Tibial nerve (tissue), 4 donors: ENCODE data around the gene CACNA1I. TPM values are rescaled to one million over a fixed set of nuclear protein-coding genes. Genes with fewer than 3 reads are reported as not detected.

Experiments
- DNase-seq, 2 donors: peaks; one replicate each; pipeline ENCODE4 v3.0.0-alpha.2; 2019; ENCODE audit warnings: low spot score in 2 of 2
- H3K27ac ChIP-seq, 4 donors: fragments of 200-600 bp; sonication (generic) in 3 of 4; one replicate each; pipeline ENCODE4 v1.5.1; 2017 to 2019; ENCODE audit warnings: mild to moderate bottlenecking in 1 of 4
- H3K27me3 ChIP-seq, 2 donors: fragments of 200-600 bp; sonication (generic) in 1 of 2; one replicate each; pipeline versions ENCODE4 v1.5.1 to v1.6.0; 2017 to 2019
- H3K36me3 ChIP-seq, 3 donors: fragments of 200-600 bp; sonication (generic); one replicate each; pipeline ENCODE4 v1.5.1; 2018 to 2019
- H3K4me1 ChIP-seq, 4 donors: fragments of 200-600 bp; sonication (generic) in 3 of 4; one replicate each; pipeline ENCODE4 v1.5.1; 2017 to 2019
- H3K4me3 ChIP-seq, 4 donors: fragments of 200-600 bp; sonication (generic) in 3 of 4; one replicate each; pipeline ENCODE4 v1.5.1; 2017 to 2019; ENCODE audit warnings: mild to moderate bottlenecking in 1 of 4, moderate library complexity in 1 of 4
- H3K9me3 ChIP-seq, 4 donors: fragments of 200-600 bp; sonication (generic) in 3 of 4; one replicate each; pipeline ENCODE4 v1.5.1; 2017 to 2019
- EP300 ChIP-seq, 2 donors: sonication (generic); formaldehyde crosslinking; IDR thresholded peaks; one replicate each; pipeline ENCODE4 v1.6.1; 2017; ENCODE audit warnings: antibody characterized with exemption in 2 of 2, mild to moderate bottlenecking in 1 of 2
- POLR2A ChIP-seq, 2 donors: fragments of 450-650 bp; IDR thresholded peaks; one replicate each; pipeline ENCODE4 v1.6.1; 2017; ENCODE audit warnings: antibody characterized with exemption in 2 of 2, mild to moderate bottlenecking in 2 of 2, moderate library complexity in 2 of 2
- WGBS, 2 donors: methylation state at CpG; one replicate each; pipeline ENCODE4 v1.1.5; 2018; 5-methylcytosine and 5-hydroxymethylcytosine counted together
- total RNA-seq, 4 donors: library from RNA; depleted of rRNA; stranded (reverse); fragments of >200 nt; gene quantifications; one replicate each; pipeline ENCODE4 v1.1.0, GENCODE V29; 2016
- TF ChIP-seq, protein P1 (sequence below), 5 experiments: fragments of 200-600 bp in 3 of 5; fragments of 450-650 bp in 2 of 5; sonication (generic) in 3 of 5; IDR thresholded peaks; one replicate each; pipeline ENCODE4 v1.5.1; 2016 to 2019; ENCODE audit warnings: antibody characterized with exemption in 5 of 5, mild to moderate bottlenecking in 3 of 5, moderate library complexity in 2 of 5

The CACNA1I gene
- total RNA-seq, 4 donors from 2014 or later, result 0.42 to 0.78 (median 0.52) TPM

- Histone ChIP-seq H3K36me3 (no peaks in the 10 kb centered on the region), H3K27me3 (no peaks in the 10 kb centered on the region), H3K27ac (no peak overlapping the region), H3K9me3 (no peaks in the 10 kb centered on the region), H3K4me3 (no peak overlapping the region), H3K4me1 (peaks cover 0 to 6% (median 0%) of the 10 kb centered on the region in 4 donors)
- TF ChIP-seq POLR2A (IDR thresholded peaks at IDR 0.05) (no peak), EP300 (IDR thresholded peaks at IDR 0.05) (no peak)
- TF ChIP-seq, protein P1, sequence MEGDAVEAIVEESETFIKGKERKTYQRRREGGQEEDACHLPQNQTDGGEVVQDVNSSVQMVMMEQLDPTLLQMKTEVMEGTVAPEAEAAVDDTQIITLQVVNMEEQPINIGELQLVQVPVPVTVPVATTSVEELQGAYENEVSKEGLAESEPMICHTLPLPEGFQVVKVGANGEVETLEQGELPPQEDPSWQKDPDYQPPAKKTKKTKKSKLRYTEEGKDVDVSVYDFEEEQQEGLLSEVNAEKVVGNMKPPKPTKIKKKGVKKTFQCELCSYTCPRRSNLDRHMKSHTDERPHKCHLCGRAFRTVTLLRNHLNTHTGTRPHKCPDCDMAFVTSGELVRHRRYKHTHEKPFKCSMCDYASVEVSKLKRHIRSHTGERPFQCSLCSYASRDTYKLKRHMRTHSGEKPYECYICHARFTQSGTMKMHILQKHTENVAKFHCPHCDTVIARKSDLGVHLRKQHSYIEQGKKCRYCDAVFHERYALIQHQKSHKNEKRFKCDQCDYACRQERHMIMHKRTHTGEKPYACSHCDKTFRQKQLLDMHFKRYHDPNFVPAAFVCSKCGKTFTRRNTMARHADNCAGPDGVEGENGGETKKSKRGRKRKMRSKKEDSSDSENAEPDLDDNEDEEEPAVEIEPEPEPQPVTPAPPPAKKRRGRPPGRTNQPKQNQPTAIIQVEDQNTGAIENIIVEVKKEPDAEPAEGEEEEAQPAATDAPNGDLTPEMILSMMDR (IDR thresholded peaks at IDR 0.05), result no peak
- DNase-seq, result no peak
- WGBS, 2 donors, result 75 to 80% methylated on average over 15 of the region's 15 CpGs
Measured at GRCh38 chr22:39719559-39720450, 149.3 kb downstream of the CACNA1I start.

DNA sequence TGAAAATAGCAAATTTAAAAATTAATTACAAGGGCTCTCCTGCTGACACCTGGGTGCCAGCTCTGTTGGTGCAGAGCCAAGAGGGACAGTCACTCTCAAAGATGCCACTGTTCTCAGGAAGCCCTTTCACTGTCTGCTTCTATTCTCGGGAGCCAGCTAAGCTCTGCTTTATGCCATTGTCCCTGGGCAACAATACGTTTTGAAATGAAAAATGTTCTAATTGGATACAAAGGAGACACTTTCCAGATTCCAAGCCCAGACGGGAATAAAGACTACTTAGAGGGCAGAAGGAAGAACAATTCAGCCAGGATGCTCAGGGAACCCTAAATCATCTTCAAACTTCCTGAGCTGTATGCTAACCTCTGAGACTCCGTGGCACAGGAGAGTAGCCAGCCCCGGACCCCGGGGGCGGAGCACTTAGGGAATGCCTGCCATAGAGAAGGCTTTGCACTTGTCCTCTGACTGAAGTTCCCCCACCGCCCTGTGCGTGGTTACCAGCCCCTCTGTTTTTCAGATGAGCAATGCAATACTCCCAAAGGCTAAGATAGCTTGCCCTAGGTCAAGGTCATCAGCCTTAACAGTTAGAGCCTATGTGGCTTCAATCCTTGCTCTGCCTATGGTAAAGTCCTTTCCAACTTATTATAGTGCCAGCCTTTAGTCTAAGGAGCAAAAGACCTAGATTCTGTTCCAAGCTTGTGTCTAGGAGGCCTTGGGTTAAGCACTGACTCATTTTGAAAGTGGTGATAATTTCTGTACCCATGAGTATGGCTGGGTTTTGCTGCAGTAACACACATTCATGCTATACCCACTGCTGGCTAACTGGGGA is 150.9 kb downstream of the CACNA1I start:
- H3K27ac ChIP-seq, result no peak overlapping the region
- no peaks in the 10 kb centered on the region for H3K27me3 ChIP-seq
- H3K36me3 ChIP-seq, result no peaks in the 10 kb centered on the region
- H3K4me1 ChIP-seq, result peaks cover 0 to 6% (median 0%) of the 10 kb centered on the region in 4 donors
- no peak overlapping the region for H3K4me3 ChIP-seq
- no peak for DNase-seq
- TF ChIP-seq POLR2A (IDR thresholded peaks at IDR 0.05) (no peak), EP300 (IDR thresholded peaks at IDR 0.05) (no peak)
- TF ChIP-seq, protein P1 (IDR thresholded peaks at IDR 0.05), result no peak
- no peaks in the 10 kb centered on the region for H3K9me3 ChIP-seq
- WGBS, 2 donors, result 29 to 33% methylated on average over 9 of the region's 9 CpGs

DNA sequence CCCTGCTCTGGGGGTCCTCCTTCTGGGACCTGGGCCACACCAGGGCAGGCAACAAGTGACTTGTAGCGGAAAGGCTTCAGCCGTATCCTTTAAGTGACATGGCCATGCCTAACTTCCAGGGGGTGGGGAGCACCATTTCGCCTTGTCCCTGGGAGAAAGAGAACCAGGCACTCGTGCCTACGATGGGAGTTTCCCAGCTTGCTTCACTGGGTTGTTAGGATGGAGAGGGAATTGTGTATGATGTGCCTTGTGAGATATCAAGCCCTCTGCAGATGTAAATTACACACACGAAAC is 151.4 kb downstream of the CACNA1I start:
- no peak overlapping the region for H3K4me3 ChIP-seq
- no peak for DNase-seq
- TF ChIP-seq POLR2A (IDR thresholded peaks at IDR 0.05) (no peak), EP300 (IDR thresholded peaks at IDR 0.05) (no peak)
- TF ChIP-seq, protein P1 (IDR thresholded peaks at IDR 0.05), result no peak
- H3K36me3 ChIP-seq, result no peaks in the 10 kb centered on the region
- H3K27me3 ChIP-seq, result no peaks in the 10 kb centered on the region
- peaks cover 0 to 6% (median 0%) of the 10 kb centered on the region in 4 donors for H3K4me1 ChIP-seq
- H3K9me3 ChIP-seq, result no peaks in the 10 kb centered on the region
- WGBS, 2 donors, result 90 to 91% methylated on average over 6 of the region's 6 CpGs
- no peak overlapping the region for H3K27ac ChIP-seq

- Histone ChIP-seq H3K27ac (no peak overlapping the region), H3K9me3 (no peaks in the 10 kb centered on the region), H3K4me3 (no peak overlapping the region), H3K4me1 (peaks cover 0 to 6% (median 0%) of the 10 kb centered on the region in 4 donors), H3K36me3 (no peaks in the 10 kb centered on the region), H3K27me3 (no peaks in the 10 kb centered on the region)
- TF ChIP-seq, protein P1 (IDR thresholded peaks at IDR 0.05), result no peak
- TF ChIP-seq EP300 (IDR thresholded peaks at IDR 0.05) (no peak), POLR2A (IDR thresholded peaks at IDR 0.05) (no peak)
- 81 to 85% methylated on average over 4 of the region's 4 CpGs for WGBS, 2 donors
- no peak for DNase-seq
Measured at GRCh38 chr22:39722501-39722900, 151.9 kb downstream of the CACNA1I start.

DNA sequence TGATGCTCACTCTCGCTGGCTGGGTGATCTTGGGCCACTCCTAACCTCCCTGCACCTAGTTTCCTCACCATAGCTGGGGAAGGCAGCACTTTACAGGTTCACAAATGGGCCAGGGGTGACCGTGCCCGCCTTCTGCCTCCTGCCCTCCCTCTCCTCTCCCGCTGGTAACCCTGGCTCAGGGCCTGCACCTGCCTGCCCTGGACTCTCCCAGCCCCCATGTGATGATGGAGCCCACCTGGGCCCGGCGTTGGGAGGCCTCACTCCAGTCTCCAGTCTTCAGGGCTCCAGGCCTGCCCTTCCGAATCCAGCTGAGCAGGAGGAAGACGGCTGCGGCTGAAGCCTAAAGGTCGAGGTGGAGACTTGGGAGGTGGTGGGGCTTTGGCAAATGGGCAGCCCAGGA is 152.9 kb downstream of the CACNA1I start:
- H3K36me3 ChIP-seq, result no peaks in the 10 kb centered on the region
- H3K4me3 ChIP-seq, result no peak overlapping the region
- peaks cover 0 to 6% (median 0%) of the 10 kb centered on the region in 4 donors for H3K4me1 ChIP-seq
- H3K27me3 ChIP-seq, result no peaks in the 10 kb centered on the region
- 93% methylated on average over 10 of the region's 10 CpGs for WGBS, 2 donors
- no peak overlapping the region for H3K27ac ChIP-seq
- TF ChIP-seq, protein P1 (IDR thresholded peaks at IDR 0.05), result no peak
- TF ChIP-seq EP300 (IDR thresholded peaks at IDR 0.05) (no peak), POLR2A (IDR thresholded peaks at IDR 0.05) (no peak)
- no peak for DNase-seq
- H3K9me3 ChIP-seq, result no peaks in the 10 kb centered on the region
